ENCODE data around the gene EPYC.

The EPYC gene

DNA sequence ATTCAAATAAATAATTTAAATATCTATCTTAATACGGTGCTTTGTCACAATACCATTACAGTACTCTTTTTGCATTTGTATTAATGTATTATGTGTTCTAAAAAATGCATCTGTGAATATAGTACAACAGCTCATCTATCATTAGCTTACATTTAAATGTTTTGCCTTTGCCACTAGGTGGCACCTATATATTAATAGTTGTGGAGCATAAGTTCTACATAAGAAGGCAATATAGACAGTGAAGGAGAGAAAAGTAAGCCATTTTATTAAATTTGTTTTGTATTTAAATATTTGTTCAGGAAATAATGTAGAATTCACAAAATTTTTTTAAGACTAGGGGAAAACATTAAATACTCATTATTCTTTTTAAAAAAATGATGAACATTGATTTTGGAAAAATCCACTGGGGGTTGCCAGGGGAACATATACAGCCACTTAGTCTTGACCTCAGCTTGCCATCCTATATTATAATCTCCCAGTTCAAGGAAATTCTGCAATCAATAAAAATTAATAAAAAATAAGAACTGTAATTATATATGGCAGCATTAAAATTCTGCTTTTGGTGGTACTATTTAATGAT is 59.6 kb downstream of the EPYC start:
- ATAC-seq, result peak; percentile 92
- TF ChIP-seq OSR1 (CRISPR knock-in tag; IDR thresholded peaks at IDR 0.05), result no peak
- TF ChIP-seq TCF4 (CRISPR knock-in tag; IDR thresholded peaks at IDR 0.05; ENCODE audit: borderline replicate concordance), result no peak
- TF ChIP-seq ARNTL (CRISPR knock-in tag; IDR thresholded peaks at IDR 0.05; ENCODE audit: borderline replicate concordance, low read depth), result no peak
- TF ChIP-seq, protein P1, sequence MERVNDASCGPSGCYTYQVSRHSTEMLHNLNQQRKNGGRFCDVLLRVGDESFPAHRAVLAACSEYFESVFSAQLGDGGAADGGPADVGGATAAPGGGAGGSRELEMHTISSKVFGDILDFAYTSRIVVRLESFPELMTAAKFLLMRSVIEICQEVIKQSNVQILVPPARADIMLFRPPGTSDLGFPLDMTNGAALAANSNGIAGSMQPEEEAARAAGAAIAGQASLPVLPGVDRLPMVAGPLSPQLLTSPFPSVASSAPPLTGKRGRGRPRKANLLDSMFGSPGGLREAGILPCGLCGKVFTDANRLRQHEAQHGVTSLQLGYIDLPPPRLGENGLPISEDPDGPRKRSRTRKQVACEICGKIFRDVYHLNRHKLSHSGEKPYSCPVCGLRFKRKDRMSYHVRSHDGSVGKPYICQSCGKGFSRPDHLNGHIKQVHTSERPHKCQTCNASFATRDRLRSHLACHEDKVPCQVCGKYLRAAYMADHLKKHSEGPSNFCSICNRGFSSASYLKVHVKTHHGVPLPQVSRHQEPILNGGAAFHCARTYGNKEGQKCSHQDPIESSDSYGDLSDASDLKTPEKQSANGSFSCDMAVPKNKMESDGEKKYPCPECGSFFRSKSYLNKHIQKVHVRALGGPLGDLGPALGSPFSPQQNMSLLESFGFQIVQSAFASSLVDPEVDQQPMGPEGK (CRISPR knock-in tag; IDR thresholded peaks at IDR 0.05; ENCODE audit: borderline replicate concordance), result no peak
- TF ChIP-seq ISL1 (CRISPR knock-in tag; IDR thresholded peaks at IDR 0.05), result no peak

DNA sequence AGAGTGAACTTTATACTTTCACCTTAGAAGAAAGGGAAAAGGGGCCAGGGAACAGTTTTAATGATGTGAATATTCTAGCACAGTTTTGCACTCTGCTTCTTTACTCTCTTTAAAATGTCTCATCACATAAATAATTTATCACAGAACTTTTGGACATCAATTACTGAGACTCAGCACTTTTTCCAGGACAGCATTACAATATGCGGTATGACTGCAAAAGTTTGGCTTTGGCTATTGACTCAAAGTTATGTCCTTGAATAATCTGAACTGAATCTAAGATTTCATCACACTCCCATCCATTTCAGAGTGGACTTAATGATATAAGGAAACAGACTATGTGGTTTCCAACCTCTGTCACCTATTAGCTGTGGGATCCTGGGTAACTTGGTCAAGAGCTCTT is 61.5 kb downstream of the EPYC start:
- no peak for TF ChIP-seq TCF4 (CRISPR knock-in tag; IDR thresholded peaks at IDR 0.05; ENCODE audit: borderline replicate concordance)
- no peak for TF ChIP-seq ISL1 (CRISPR knock-in tag; IDR thresholded peaks at IDR 0.05)
- no peak for TF ChIP-seq CSDC2 (CRISPR knock-in tag; IDR thresholded peaks at IDR 0.05)
- TF ChIP-seq, protein P2, sequence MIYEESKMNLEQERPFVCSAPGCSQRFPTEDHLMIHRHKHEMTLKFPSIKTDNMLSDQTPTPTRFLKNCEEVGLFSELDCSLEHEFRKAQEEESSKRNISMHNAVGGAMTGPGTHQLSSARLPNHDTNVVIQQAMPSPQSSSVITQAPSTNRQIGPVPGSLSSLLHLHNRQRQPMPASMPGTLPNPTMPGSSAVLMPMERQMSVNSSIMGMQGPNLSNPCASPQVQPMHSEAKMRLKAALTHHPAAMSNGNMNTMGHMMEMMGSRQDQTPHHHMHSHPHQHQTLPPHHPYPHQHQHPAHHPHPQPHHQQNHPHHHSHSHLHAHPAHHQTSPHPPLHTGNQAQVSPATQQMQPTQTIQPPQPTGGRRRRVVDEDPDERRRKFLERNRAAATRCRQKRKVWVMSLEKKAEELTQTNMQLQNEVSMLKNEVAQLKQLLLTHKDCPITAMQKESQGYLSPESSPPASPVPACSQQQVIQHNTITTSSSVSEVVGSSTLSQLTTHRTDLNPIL (CRISPR knock-in tag; IDR thresholded peaks at IDR 0.05; ENCODE audit: low read depth), result no peak
- no peak for TF ChIP-seq ZNF565 (CRISPR knock-in tag; conservative IDR thresholded peaks at IDR 0.05; ENCODE audit: low read depth)
- TF ChIP-seq ZNF8 (CRISPR knock-in tag; IDR thresholded peaks at IDR 0.05), result no peak
- ATAC-seq, result no peak

DNA sequence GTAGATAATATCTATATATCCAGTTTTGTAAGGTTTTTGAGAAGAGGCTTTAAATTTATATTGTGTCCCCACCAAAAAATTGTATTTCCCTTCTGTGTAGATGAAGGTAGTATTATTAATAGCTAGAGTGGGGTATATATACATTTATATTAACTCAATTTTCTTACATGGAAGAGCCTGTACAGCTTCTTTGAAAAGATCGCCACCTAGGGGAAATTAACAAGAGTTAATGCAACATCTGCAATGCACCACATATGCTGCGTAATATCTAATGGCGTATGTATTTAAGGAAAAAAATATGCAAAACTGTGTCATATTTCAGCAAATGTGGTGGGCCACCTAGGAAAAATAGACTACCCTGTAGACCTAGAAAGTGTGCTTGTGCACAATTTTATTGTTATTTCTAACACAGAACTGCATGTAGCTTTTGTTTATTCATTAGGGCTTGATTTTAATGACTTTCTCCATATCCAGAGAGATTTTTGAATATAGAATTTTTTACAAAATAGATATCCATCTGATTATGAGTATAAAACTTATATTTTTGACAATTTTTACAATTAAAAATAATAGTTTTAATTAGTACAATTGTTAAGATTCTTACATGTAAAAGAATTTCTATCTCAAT is 63.8 kb downstream of the EPYC start:
- TF ChIP-seq, protein P2 (CRISPR knock-in tag; IDR thresholded peaks at IDR 0.05; ENCODE audit: low read depth), result no peak
- TF ChIP-seq CSDC2 (CRISPR knock-in tag; IDR thresholded peaks at IDR 0.05) (no peak), ESRRG (CRISPR knock-in tag; IDR thresholded peaks at IDR 0.05) (no peak), ZC3H10 (CRISPR knock-in tag; IDR thresholded peaks at IDR 0.05) (no peak), ZNF8 (CRISPR knock-in tag; IDR thresholded peaks at IDR 0.05) (no peak), ZFP30 (CRISPR knock-in tag; IDR thresholded peaks at IDR 0.05) (no peak), TCF4 (CRISPR knock-in tag; IDR thresholded peaks at IDR 0.05; ENCODE audit: borderline replicate concordance) (no peak), ISL1 (CRISPR knock-in tag; IDR thresholded peaks at IDR 0.05) (no peak), SNAI2 (CRISPR knock-in tag; IDR thresholded peaks at IDR 0.05) (no peak), OSR1 (CRISPR knock-in tag; IDR thresholded peaks at IDR 0.05) (no peak), GLIS3 (CRISPR knock-in tag; IDR thresholded peaks at IDR 0.05) (no peak), RARB (CRISPR knock-in tag; IDR thresholded peaks at IDR 0.05) (no peak), PPARA (CRISPR knock-in tag; IDR thresholded peaks at IDR 0.05; ENCODE audit: borderline replicate concordance) (no peak), ZFP3 (CRISPR knock-in tag; IDR thresholded peaks at IDR 0.05) (no peak), TOX (CRISPR knock-in tag; IDR thresholded peaks at IDR 0.05; ENCODE audit: borderline replicate concordance) (no peak)
- TF ChIP-seq, protein P3, sequence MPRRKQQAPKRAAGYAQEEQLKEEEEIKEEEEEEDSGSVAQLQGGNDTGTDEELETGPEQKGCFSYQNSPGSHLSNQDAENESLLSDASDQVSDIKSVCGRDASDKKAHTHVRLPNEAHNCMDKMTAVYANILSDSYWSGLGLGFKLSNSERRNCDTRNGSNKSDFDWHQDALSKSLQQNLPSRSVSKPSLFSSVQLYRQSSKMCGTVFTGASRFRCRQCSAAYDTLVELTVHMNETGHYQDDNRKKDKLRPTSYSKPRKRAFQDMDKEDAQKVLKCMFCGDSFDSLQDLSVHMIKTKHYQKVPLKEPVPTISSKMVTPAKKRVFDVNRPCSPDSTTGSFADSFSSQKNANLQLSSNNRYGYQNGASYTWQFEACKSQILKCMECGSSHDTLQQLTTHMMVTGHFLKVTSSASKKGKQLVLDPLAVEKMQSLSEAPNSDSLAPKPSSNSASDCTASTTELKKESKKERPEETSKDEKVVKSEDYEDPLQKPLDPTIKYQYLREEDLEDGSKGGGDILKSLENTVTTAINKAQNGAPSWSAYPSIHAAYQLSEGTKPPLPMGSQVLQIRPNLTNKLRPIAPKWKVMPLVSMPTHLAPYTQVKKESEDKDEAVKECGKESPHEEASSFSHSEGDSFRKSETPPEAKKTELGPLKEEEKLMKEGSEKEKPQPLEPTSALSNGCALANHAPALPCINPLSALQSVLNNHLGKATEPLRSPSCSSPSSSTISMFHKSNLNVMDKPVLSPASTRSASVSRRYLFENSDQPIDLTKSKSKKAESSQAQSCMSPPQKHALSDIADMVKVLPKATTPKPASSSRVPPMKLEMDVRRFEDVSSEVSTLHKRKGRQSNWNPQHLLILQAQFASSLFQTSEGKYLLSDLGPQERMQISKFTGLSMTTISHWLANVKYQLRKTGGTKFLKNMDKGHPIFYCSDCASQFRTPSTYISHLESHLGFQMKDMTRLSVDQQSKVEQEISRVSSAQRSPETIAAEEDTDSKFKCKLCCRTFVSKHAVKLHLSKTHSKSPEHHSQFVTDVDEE (CRISPR knock-in tag; IDR thresholded peaks at IDR 0.05), result no peak
- TF ChIP-seq, protein P1 (CRISPR knock-in tag; IDR thresholded peaks at IDR 0.05; ENCODE audit: borderline replicate concordance), result no peak
- TF ChIP-seq, protein P4, sequence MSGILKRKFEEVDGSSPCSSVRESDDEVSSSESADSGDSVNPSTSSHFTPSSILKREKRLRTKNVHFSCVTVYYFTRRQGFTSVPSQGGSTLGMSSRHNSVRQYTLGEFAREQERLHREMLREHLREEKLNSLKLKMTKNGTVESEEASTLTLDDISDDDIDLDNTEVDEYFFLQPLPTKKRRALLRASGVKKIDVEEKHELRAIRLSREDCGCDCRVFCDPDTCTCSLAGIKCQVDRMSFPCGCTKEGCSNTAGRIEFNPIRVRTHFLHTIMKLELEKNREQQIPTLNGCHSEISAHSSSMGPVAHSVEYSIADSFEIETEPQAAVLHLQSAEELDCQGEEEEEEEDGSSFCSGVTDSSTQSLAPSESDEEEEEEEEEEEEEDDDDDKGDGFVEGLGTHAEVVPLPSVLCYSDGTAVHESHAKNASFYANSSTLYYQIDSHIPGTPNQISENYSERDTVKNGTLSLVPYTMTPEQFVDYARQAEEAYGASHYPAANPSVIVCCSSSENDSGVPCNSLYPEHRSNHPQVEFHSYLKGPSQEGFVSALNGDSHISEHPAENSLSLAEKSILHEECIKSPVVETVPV (CRISPR knock-in tag; IDR thresholded peaks at IDR 0.05), result no peak
- ATAC-seq, result peak; percentile 90

Measured in SK-N-SH treated with all-trans-retinoic acid at 6 μM for 48 hours (cell line).